ENCODE results near the gene SLC2A9. TPM values are rescaled to one million over a fixed set of nuclear protein-coding genes. Genes with fewer than 3 reads are reported as not detected.

Gene SLC2A9
- total and polyA plus RNA-seq, 2 of the 8 experiments (the other 6 are each of a cell fraction or from before 2014, with no cell fraction given): 0.20 to 0.26 TPM

DNA sequence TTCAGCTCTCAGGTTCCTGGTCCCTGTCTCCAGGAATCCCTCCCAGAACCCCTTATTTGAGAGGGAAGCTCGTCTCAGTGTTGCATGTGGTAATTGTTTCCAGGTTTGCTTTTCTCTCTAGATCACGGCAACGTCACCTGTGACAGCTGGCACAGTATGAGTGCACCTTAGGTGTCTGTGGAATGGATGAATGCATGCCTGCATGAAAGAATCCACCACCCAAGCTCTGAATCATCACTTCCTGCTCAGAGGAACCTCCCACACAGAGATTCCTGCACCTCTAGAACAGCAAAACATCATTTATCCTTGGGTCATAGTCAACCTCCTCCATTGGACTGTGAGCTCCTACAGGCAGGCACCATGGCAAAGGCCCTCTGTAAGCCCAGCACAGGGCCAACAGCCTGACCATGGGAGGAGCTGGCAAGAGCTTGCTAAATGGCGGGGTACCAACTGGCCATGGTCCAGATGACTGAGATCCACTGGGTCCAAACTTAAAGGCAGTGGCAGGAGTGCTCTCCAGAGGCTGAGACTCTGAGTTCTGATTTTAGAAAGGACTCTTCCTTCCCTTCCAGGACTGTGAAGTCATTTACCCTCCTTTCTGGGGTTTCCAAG, 116.2 kb downstream of the SLC2A9 start:
- no peak overlapping the region for H2BK5ac ChIP-seq (ENCODE audit: low read depth, low read length)
- DNase-seq (ENCODE audit: low read depth in 1 of 2, low spot score in 2 of 2): no peak
- H3K23ac ChIP-seq (ENCODE audit: insufficient read length): no peak overlapping the region
- no peak for FAIRE-seq
- H3K4ac ChIP-seq (replicated peaks; ENCODE audit: insufficient read length, low read depth, low read length): no peak overlapping the region
- H3K79me2 ChIP-seq (ENCODE audit: control insufficient read depth in 1 of 2, insufficient read depth in 2 of 2, low read length in 2 of 2): no peaks in the 10 kb centered on the region
- H3K56ac ChIP-seq (replicated peaks; ENCODE audit: insufficient read length, low read depth, low read length): no peak overlapping the region
- no peak overlapping the region for H3K4me2 ChIP-seq (ENCODE audit: insufficient read depth in 1 of 2, low read depth in 2 of 2, low read length in 2 of 2)
- no peaks in the 10 kb centered on the region for H3K36me3 ChIP-seq (ENCODE audit: control insufficient read depth in 2 of 4, insufficient read depth in 4 of 4, low read length in 3 of 4)
- H3K9me3 ChIP-seq (ENCODE audit: insufficient read depth in 2 of 2, low read depth in 1 of 2, low read length in 1 of 2): no peaks in the 10 kb centered on the region
- no peak overlapping the region for H3K14ac ChIP-seq (ENCODE audit: insufficient read length)
- no peak overlapping the region for H3K4me3 ChIP-seq (ENCODE audit: extremely low read depth in 1 of 4, insufficient read depth in 2 of 4, low read depth in 3 of 4, low read length in 4 of 4)
- POLR2A ChIA-PET (ENCODE audit: partially characterized antibody): no interaction called here
- no peaks in the 10 kb centered on the region for H3K27me3 ChIP-seq (replicated peaks in 1 of 4; ENCODE audit: control insufficient read depth in 3 of 4, extremely low read depth in 1 of 4, insufficient read depth in 3 of 4, low read length in 3 of 4)
- no peak overlapping the region for H2BK120ac ChIP-seq (replicated peaks; ENCODE audit: low read depth, low read length)
- no peaks in the 10 kb centered on the region for H3K23me2 ChIP-seq (ENCODE audit: low read depth, low read length)
- H3K79me1 ChIP-seq (ENCODE audit: low read depth, low read length): no peaks in the 10 kb centered on the region
- H2AK5ac ChIP-seq (ENCODE audit: low read depth, low read length): no peak overlapping the region
- no peak overlapping the region for H4K5ac ChIP-seq (ENCODE audit: insufficient read length, low read depth, low read length)
- H3K4me1 ChIP-seq (replicated peaks in 1 of 4; ENCODE audit: control insufficient read depth in 3 of 4, insufficient read depth in 4 of 4, low read length in 3 of 4): no peaks in the 10 kb centered on the region
- no peak overlapping the region for H4K8ac ChIP-seq (ENCODE audit: extremely low read depth, insufficient read depth, low read length)
- no peak overlapping the region for H4K91ac ChIP-seq (replicated peaks; ENCODE audit: insufficient read length, low read length)
- no peak overlapping the region for H3K9ac ChIP-seq (replicated peaks in 1 of 4; ENCODE audit: extremely low read depth in 1 of 4, low read depth in 3 of 4, low read length in 3 of 4)
- no peaks in the 10 kb centered on the region for H4K20me1 ChIP-seq (replicated peaks in 1 of 2; ENCODE audit: control insufficient read depth in 1 of 2, insufficient read depth in 2 of 2, low read length in 2 of 2)
- WGBS, 2 experiments (ENCODE audit: extremely low coverage in 1 of 2, insufficient coverage in 1 of 2, insufficient read length in 1 of 2, insufficient replicate concordance in 2 of 2, low coverage in 1 of 2, low lambda C conversion rate in 2 of 2, missing lambda C conversion rate in 1 of 2): 88% methylated on average over 4 of the region's 4 CpGs; no CpG with 5 or more reads in 1 of the 2 experiments
- H3K18ac ChIP-seq (ENCODE audit: extremely low read depth, low read length): no peak overlapping the region
- CTCF ChIA-PET (ENCODE audit: partially characterized antibody): interaction anchor here (0.7 to 4.1 kb wide), 9 partner anchors 9 to 194 kb away, joined by 3 to 19 read pairs (median 4); no protein-coding TSS in a partner anchor
- H3K27ac ChIP-seq (ENCODE audit: low read depth, low read length): no peak overlapping the region
- H2BK20ac ChIP-seq (ENCODE audit: low read length): no peak overlapping the region
- no peak overlapping the region for H2BK12ac ChIP-seq (ENCODE audit: low read depth, low read length)
- no peak overlapping the region for H2AFZ ChIP-seq (ENCODE audit: low read length)
- no peak overlapping the region for H2BK15ac ChIP-seq (ENCODE audit: low read length)
- TF ChIP-seq CBX5 (IDR thresholded peaks at IDR 0.05; ENCODE audit: low read depth, low read length) (no peak), TBP (IDR thresholded peaks at IDR 0.05; ENCODE audit: low read depth, low read length) (no peak), TAF1 (IDR thresholded peaks at IDR 0.05; ENCODE audit: low read depth, low read length) (no peak), RFX5 (IDR thresholded peaks at IDR 0.05; ENCODE audit: borderline replicate concordance, low read depth, low read length) (no peak), HDAC6 (IDR thresholded peaks at IDR 0.05; ENCODE audit: low read depth, low read length) (no peak), CTBP2 (IDR thresholded peaks at IDR 0.05; ENCODE audit: borderline replicate concordance, insufficient read depth, insufficient read length, low read length) (no peak), RAD21 (IDR thresholded peaks at IDR 0.05 in 1 of 2, conservative IDR thresholded peaks at IDR 0.05 in 1 of 2; ENCODE audit: low read depth in 2 of 2, low read length in 2 of 2) (no peak), SIN3A (conservative IDR thresholded peaks at IDR 0.05 in 1 of 2, IDR thresholded peaks at IDR 0.05 in 1 of 2; ENCODE audit: low read depth in 1 of 2, low read length in 2 of 2) (no peak), RBBP5 (IDR thresholded peaks at IDR 0.05; ENCODE audit: borderline replicate concordance, low read depth, low read length) (no peak), SP2 (IDR thresholded peaks at IDR 0.05; ENCODE audit: low read length) (no peak), MAFK (IDR thresholded peaks at IDR 0.05; ENCODE audit: low read depth, low read length) (no peak), RXRA (IDR thresholded peaks at IDR 0.05; ENCODE audit: insufficient read depth, low read depth, low read length) (no peak)
- TF ChIP-seq, protein P1, sequence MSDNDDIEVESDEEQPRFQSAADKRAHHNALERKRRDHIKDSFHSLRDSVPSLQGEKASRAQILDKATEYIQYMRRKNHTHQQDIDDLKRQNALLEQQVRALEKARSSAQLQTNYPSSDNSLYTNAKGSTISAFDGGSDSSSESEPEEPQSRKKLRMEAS (IDR thresholded peaks at IDR 0.05): no peak
